ENCODE measurements around the gene ABHD17C.
"Not testable (repeated sequence)": the region's sequence is repeated elsewhere in the genome, so short reads cannot be mapped to it uniquely, and the experiment has no call there.

ABHD17C gene

DNA sequence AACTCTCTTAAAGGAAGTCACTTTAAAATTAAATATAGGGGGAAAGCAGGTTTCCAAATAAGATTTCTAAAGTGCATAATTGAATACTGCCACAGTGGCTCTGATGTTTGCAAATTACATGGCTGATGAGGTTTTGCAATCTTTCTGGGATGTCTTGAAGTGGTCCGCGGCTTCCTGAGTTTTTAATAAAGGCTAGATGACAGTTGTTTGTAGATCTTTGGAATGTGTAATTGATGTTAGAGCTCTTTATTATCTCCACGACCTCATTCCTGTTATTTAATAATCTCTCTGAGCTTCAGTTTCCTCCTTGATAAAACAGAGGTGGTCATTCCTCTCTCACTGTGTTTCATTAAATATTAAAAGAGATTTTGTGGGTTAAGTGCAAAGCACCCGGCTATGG is 57.1 kb downstream of the ABHD17C start:
- no peaks in the 10 kb centered on the region for H3K36me3 ChIP-seq (ENCODE audit: insufficient read depth, low read length)
- H3K4me1 ChIP-seq (ENCODE audit: insufficient read depth, low read length), result peaks cover 9% of the 10 kb centered on the region; the same call in 1 of the 2 replicates
- H3K9ac ChIP-seq (ENCODE audit: low read depth, low read length), result no peak overlapping the region
- H3K9me3 ChIP-seq (ENCODE audit: control insufficient read depth, insufficient read depth, low read length), result no peaks in the 10 kb centered on the region

DNA sequence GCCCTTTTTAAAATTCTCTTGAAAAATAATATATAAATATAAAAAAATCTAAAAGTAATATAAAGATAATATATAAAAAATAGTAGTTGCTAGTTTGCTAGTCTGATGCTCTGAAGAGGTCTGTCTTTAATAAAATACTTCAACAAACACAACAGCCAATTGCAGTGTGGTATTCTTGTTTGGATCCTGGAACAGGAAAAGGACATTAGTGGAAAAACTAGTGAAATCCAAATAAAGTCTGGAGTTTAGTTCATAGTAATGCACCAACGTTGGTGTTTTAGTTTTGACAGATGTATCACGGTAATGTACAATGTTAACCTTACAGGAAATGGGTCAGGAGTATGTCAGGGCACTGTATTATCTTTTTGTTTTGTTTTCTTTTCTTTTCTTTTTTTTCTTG is 58.1 kb downstream of the ABHD17C start:
- no peaks in the 10 kb centered on the region for H3K36me3 ChIP-seq (ENCODE audit: insufficient read depth, low read length)
- H3K9ac ChIP-seq (ENCODE audit: low read depth, low read length), result no peak overlapping the region
- peaks cover 5% of the 10 kb centered on the region; the same call in 1 of the 2 replicates for H3K4me1 ChIP-seq (ENCODE audit: insufficient read depth, low read length)
- no peaks in the 10 kb centered on the region for H3K9me3 ChIP-seq (ENCODE audit: control insufficient read depth, insufficient read depth, low read length)

DNA sequence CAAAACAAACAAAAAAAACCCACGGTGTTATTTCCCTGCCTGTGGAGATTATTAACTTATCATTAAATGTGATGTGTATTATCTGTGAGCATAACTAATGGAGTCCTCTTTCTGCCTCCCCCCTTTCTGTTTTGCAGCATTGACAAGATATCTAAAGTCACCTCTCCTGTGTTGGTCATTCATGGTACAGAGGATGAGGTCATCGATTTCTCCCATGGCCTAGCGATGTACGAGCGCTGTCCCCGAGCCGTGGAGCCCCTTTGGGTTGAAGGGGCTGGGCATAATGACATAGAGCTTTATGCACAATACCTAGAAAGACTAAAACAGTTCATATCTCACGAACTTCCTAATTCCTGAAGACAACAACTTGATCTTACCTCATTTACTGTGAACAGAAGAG is 58.9 kb downstream of the ABHD17C start:
- H3K9me3 ChIP-seq (ENCODE audit: control insufficient read depth, insufficient read depth, low read length), result no peaks in the 10 kb centered on the region
- no peaks in the 10 kb centered on the region for H3K36me3 ChIP-seq (ENCODE audit: insufficient read depth, low read length)

DNA sequence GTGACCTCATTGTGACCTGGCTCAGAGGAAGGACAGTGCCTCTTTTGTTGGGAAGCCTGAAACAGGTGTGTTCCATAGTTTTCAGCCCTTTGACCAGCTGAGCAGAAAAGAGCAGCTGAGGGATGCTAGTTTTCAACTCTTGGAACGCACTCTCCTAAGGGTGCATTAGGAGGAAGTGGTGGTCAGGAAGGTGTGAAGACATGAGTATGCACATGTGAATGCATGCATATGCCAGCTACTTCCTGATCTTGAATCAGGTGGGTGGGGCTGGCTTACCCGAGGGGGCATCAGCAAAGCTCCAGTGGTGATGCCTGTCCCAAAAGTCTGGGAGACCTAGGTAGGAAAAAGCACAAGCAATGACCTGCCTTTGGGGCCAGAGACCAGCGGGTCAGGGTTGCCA is 60.8 kb downstream of the ABHD17C start:
- Histone ChIP-seq H3K36me3 (ENCODE audit: insufficient read depth, low read length) (no peaks in the 10 kb centered on the region), H3K9me3 (ENCODE audit: control insufficient read depth, insufficient read depth, low read length) (no peaks in the 10 kb centered on the region), H3K4me1 (ENCODE audit: insufficient read depth, low read length) (peaks cover 5% of the 10 kb centered on the region; the same call in 1 of the 2 replicates), H3K9ac (ENCODE audit: low read depth, low read length) (no peak overlapping the region)

More for the DNA sequence above, 58.9 kb downstream of the ABHD17C start:
- Histone ChIP-seq H3K9ac (ENCODE audit: low read depth, low read length) (no peak overlapping the region), H3K4me1 (ENCODE audit: insufficient read depth, low read length) (peaks cover 5% of the 10 kb centered on the region; the same call in 1 of the 2 replicates)

DNA sequence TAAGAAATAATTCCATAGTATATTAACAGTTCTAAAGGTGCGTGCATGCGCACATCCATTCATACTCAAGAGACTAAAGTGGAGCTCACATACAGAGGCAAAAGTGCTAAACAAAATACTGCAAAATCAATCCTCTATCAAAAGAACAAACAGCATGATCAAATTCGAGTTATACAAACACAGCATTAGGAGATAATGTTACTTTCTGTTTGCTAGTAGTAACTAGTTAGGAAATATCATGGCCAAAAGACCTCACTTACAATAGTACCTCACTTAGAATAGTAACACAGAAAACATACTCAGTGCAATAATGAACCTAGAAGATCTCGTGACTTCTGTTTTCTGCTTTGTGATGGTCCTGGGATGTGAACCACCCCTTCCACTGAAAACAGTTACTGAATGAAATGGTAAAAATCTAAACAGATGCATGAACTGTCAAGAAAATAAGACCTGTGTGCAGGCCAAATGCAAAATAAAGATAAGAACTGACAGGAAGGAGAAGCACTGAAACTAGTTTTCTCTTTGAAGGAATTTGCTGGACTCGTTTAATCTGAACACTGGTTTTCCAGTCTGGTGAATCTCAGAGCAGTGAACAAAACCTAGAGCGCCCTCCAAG is 63.1 kb downstream of the ABHD17C start:
- Histone ChIP-seq H3K36me3 (ENCODE audit: insufficient read depth, low read length) (no peaks in the 10 kb centered on the region), H3K9me3 (ENCODE audit: control insufficient read depth, insufficient read depth, low read length) (no peaks in the 10 kb centered on the region), H3K9ac (ENCODE audit: low read depth, low read length) (no peak overlapping the region), H3K4me1 (ENCODE audit: insufficient read depth, low read length) (peaks cover 5% of the 10 kb centered on the region; the same call in 1 of the 2 replicates)

DNA sequence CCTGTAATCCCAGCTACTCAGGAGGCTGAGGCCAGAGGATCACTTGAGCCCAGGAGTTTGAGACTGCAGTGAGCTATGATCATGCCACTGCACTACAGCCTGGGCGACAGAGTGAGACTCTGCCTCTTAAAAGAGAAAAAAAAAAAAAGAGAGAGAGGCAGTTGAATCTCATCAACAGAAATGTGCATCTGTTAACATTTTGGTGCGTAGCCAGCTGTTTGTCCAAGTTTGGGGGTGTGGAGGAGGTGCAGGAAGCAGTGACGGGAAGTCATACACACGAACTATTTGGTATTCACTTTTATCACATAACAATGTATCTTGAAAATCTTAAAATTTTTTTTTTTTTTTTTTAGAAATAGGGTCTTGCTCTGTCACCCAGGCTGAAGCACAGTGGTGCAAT is 65.8 kb downstream of the ABHD17C start:
- no peaks in the 10 kb centered on the region for H3K36me3 ChIP-seq (ENCODE audit: insufficient read depth, low read length)
- no peaks in the 10 kb centered on the region for H3K9me3 ChIP-seq (ENCODE audit: control insufficient read depth, insufficient read depth, low read length)
- H3K4me1 ChIP-seq (ENCODE audit: insufficient read depth, low read length), result peaks cover 4% of the 10 kb centered on the region; the same call in 1 of the 2 replicates
- H3K9ac ChIP-seq (ENCODE audit: low read depth, low read length), result no peak overlapping the region

DNA sequence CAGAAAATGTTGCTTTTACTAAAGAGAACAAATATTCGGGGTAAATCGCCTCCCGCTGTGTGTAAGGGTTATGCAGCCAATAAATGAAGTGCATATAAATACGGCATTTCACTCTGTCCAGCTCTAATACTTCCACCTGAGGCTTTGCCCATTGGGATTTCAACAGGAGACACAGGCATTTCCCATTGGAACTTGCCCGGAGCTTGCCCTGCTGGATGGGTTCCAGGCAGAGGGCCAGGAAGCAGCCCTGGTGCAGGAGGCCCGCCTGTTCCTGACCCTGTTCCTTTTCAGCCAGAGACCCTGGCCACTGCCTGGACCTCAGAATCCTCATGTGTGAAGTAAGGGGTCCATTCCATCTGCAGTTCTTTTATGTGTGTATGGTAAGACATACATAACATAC is 66.6 kb downstream of the ABHD17C start:
- Histone ChIP-seq H3K9ac (ENCODE audit: low read depth, low read length) (no peak overlapping the region), H3K4me1 (ENCODE audit: insufficient read depth, low read length) (no peaks in the 10 kb centered on the region), H3K9me3 (ENCODE audit: control insufficient read depth, insufficient read depth, low read length) (no peaks in the 10 kb centered on the region), H3K36me3 (ENCODE audit: insufficient read depth, low read length) (no peaks in the 10 kb centered on the region; the same call in 1 of the 2 replicates)

DNA sequence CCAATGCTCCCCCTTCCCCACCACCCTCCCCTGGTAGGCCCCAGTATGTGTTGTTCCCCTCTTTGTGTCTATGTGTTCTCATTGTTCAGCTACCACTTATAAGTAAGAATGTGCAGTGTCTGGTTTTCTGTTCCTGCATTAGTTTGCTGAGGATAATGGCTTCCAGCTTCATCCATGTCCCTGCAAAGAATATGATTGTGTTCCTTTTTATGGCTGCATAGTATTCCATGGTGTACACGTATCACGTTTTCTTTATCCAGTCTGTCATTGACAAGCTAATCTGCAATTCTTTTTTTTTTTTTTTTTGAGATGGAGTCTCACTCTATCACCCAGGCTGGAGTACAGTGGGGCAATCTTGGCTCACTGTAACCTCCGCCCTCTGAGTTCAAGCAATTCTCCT is 68.1 kb downstream of the ABHD17C start:
- not testable (repeated sequence) for H3K9ac ChIP-seq (ENCODE audit: low read depth, low read length); H3K9me3 ChIP-seq (ENCODE audit: control insufficient read depth, insufficient read depth, low read length); H3K4me1 ChIP-seq (ENCODE audit: insufficient read depth, low read length); H3K36me3 ChIP-seq (ENCODE audit: insufficient read depth, low read length)

DNA sequence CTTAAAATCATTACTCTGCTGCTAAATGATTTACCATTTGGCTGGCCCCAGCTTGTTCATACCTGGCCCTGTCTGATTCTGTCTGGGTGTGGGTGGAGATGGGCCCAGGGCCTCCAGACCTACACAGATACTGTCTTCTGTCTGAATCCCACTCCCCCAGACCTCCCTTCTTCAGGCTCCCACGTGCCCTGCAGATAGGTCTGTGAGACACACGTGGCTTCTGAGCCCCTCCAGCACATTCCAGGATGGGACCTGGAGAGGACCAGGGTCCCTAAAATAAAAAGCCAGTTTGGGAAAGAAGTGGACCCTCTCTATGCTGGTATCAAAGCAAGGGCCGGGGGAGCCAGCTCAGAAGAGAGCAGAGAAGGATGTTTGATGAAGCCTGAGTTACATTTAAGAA is 69.4 kb downstream of the ABHD17C start:
- H3K36me3 ChIP-seq (ENCODE audit: insufficient read depth, low read length), result no peaks in the 10 kb centered on the region; the same call in 1 of the 2 replicates

DNA sequence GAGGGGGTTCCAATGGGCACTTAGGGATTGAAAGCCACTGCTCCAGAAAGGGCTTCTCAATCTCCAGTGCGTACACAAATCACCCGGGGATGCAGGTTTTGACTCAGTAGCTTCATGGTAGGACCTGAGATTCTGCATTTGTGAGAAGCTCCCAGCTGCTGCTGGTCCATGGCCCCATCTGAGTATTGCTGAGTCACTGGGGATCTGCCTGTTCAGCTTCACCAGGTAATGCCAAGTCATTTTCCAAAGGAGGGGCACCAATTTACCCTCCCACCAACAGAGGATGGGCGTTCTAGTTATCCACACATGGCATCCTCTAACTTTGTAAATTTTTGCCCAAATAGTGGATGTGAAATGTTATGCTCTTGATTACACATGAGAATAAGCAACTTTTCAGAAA is 71.2 kb downstream of the ABHD17C start:
- Histone ChIP-seq H3K36me3 (ENCODE audit: insufficient read depth, low read length) (no peaks in the 10 kb centered on the region; the same call in 1 of the 2 replicates), H3K4me1 (ENCODE audit: insufficient read depth, low read length) (no peaks in the 10 kb centered on the region), H3K9me3 (ENCODE audit: control insufficient read depth, insufficient read depth, low read length) (no peaks in the 10 kb centered on the region), H3K9ac (ENCODE audit: low read depth, low read length) (no peak overlapping the region)

More for the DNA sequence above, 69.4 kb downstream of the ABHD17C start:
- H3K4me1 ChIP-seq (ENCODE audit: insufficient read depth, low read length), result no peaks in the 10 kb centered on the region
- H3K9me3 ChIP-seq (ENCODE audit: control insufficient read depth, insufficient read depth, low read length), result no peaks in the 10 kb centered on the region
- H3K9ac ChIP-seq (ENCODE audit: low read depth, low read length), result no peak overlapping the region

DNA sequence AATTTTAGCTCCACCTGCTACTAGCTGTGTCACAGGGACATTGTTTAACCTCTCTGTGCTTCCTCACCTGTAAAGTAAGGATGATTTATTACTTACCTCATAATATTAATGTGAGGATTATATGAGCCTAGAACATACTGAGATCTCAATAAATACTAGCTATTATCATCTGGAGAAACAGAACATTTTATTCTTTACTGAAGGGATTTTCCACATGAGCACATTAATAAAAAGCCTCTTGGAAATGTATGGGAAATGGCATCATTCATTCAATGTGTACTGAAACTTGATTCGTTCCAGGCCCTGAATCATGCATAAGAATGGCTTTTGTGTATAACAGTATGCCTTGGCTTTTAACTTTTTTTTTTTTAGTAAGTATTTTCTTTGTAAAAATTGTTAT is 73.0 kb downstream of the ABHD17C start:
- no peaks in the 10 kb centered on the region; the same call in 1 of the 2 replicates for H3K36me3 ChIP-seq (ENCODE audit: insufficient read depth, low read length)
- H3K9me3 ChIP-seq (ENCODE audit: control insufficient read depth, insufficient read depth, low read length), result no peaks in the 10 kb centered on the region
- no peak overlapping the region for H3K9ac ChIP-seq (ENCODE audit: low read depth, low read length)
- no peaks in the 10 kb centered on the region for H3K4me1 ChIP-seq (ENCODE audit: insufficient read depth, low read length)

DNA sequence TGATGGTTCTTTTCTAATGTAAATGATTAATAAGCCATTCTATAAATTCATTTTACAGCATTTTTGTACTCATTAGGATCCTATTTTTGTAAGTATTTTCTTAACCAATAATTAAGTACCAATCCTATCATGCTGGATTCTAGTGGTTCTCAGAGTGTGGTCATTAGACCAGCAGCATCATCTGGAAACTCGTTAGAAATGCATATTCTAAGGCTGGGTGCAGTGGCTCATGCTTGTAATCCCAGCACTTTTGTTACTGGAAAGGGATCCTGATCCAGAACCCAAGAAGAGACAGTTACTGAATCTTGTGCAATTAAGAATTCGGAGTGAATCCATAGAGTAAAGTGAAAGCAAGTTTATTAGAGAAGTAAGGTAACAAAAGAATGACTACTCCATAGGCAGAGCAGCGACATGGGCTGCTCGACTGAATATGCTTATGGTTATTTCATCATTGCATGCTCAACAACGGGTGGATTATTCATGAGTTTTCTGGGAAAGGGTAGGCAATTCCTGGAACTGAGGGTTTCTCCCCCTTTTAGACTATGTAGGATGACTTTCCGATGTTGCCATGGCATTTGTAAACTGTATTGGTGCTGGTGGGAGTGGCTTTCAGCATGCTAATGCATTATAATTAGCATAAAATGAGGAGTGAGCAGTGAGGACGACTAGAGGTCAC is 74.2 kb downstream of the ABHD17C start:
- Histone ChIP-seq H3K36me3 (ENCODE audit: insufficient read depth, low read length) (no peaks in the 10 kb centered on the region; the same call in 1 of the 2 replicates), H3K9ac (ENCODE audit: low read depth, low read length) (no peak overlapping the region), H3K4me1 (ENCODE audit: insufficient read depth, low read length) (no peaks in the 10 kb centered on the region), H3K9me3 (ENCODE audit: control insufficient read depth, insufficient read depth, low read length) (no peaks in the 10 kb centered on the region)

DNA sequence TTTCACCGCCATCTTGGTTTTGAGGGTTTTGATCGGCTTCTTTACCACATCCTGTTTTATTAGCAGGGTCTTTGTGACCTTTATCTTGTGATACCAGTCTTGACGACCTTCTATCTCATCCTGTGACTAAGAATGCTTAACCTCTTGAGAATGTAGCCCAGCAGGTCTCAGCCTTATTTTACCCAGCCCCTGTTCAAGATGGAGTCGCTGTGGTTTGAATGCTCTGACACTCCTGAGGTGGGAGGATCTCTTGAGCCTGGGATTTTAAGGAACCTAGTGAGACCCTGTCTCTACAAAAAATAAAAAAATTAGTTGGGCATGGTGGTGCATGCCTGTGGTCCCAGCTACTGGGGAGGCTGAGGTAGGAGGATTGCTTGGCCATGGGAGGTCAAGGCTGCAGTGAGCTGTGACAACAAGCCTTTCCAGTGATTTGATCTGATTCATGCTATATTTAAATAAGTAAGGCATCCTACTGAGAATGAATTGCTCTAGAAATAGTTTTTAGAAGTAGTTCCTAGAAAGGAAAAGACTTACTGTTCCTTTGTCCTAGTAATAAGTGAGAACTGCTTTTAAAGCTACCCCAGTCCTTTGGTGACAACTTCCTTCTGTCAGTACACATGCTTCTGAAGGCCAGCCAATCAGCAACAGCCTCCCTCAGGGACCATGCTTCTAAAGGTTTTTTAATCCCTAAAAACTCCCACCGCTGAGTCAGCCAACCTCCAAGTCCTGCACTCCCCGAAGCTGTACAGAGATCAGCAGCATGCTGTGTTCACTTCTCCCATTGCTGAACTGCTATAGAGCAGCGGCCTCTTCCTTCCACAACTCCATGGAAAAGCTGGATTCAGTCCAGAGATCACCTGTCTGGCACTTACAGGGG is 75.0 kb downstream of the ABHD17C start:
- no peak overlapping the region for H3K9ac ChIP-seq (ENCODE audit: low read depth, low read length)
- H3K4me1 ChIP-seq (ENCODE audit: insufficient read depth, low read length), result no peaks in the 10 kb centered on the region
- H3K36me3 ChIP-seq (ENCODE audit: insufficient read depth, low read length), result no peaks in the 10 kb centered on the region; the same call in 1 of the 2 replicates
- H3K9me3 ChIP-seq (ENCODE audit: control insufficient read depth, insufficient read depth, low read length), result no peaks in the 10 kb centered on the region

DNA sequence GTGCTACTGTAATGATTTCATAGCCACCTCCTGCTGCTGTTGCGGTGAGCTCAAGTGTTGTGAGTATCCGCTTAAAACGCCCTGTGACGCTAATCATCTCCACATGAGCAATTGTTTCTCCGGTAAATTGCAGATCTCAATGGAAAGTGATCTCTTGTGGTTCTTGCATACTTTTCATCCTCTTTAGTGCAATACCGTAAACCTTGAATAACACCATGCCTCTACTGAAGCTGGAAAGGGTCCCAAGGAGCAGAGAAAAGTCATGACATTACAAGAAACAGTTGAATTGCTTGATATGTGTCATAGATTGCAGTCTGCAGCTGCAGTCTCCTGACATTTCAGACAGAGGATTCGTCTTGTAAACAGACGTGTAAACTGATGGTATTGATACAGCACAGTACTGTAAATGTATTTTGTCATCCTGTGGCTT is 78.0 kb downstream of the ABHD17C start:
- H3K9me3 ChIP-seq (ENCODE audit: control insufficient read depth, insufficient read depth, low read length), result no peaks in the 10 kb centered on the region
- no peaks in the 10 kb centered on the region for H3K36me3 ChIP-seq (ENCODE audit: insufficient read depth, low read length)
- H3K9ac ChIP-seq (ENCODE audit: low read depth, low read length), result no peak overlapping the region
- H3K4me1 ChIP-seq (ENCODE audit: insufficient read depth, low read length), result no peaks in the 10 kb centered on the region; the same call in 1 of the 2 replicates
